ENCODE measurements around the gene DTX3. TPM values are rescaled to one million over a fixed set of nuclear protein-coding genes. Genes with fewer than 3 reads are reported as not detected.
A peak's percentile ranks its signal among the peaks of the same experiment; 100 is the strongest.
"Not testable (repeated sequence)": the region's sequence is repeated elsewhere in the genome, so short reads cannot be mapped to it uniquely, and the experiment has no call there.

Gene DTX3
- total RNA-seq, 1 donor from 2014 or later, result 27.3 TPM

- Histone ChIP-seq H3K36me3 (ENCODE audit: control insufficient read depth, insufficient read depth, low read length) (peaks cover 3% of the 10 kb centered on the region), H3K4me3 (ENCODE audit: low read depth, low read length) (no peak overlapping the region), H3K27me3 (ENCODE audit: control insufficient read depth, insufficient read depth, low read length) (no peaks in the 10 kb centered on the region)
- no peak for TF ChIP-seq CTCF (IDR thresholded peaks at IDR 0.05; ENCODE audit: insufficient read depth, low read length, poor library complexity, severe bottlenecking)
- DNase-seq (ENCODE audit: low read depth), result no peak
These were observed 19.5 kb upstream of the DTX3 start for GRCh38 chr12:57585156-57585555.

- peaks cover 3% of the 10 kb centered on the region for H3K36me3 ChIP-seq (ENCODE audit: control insufficient read depth, insufficient read depth, low read length)
- DNase-seq (ENCODE audit: low read depth), result no peak
- H3K27me3 ChIP-seq (ENCODE audit: control insufficient read depth, insufficient read depth, low read length), result no peaks in the 10 kb centered on the region
- TF ChIP-seq CTCF (IDR thresholded peaks at IDR 0.05; ENCODE audit: insufficient read depth, low read length, poor library complexity, severe bottlenecking), result no peak
- no peak overlapping the region for H3K4me3 ChIP-seq (ENCODE audit: low read depth, low read length)
These were observed 18.5 kb upstream of the DTX3 start for GRCh38 chr12:57586128-57586527.

GRCh38 chr12:57586832-57587429 is 17.7 kb upstream of the DTX3 start:
- TF ChIP-seq CTCF (IDR thresholded peaks at IDR 0.05; ENCODE audit: insufficient read depth, low read length, poor library complexity, severe bottlenecking), result no peak
- Histone ChIP-seq H3K36me3 (ENCODE audit: control insufficient read depth, insufficient read depth, low read length) (peaks cover 3% of the 10 kb centered on the region), H3K4me3 (ENCODE audit: low read depth, low read length) (no peak overlapping the region), H3K27me3 (ENCODE audit: control insufficient read depth, insufficient read depth, low read length) (no peaks in the 10 kb centered on the region)
- DNase-seq (ENCODE audit: low read depth), result no peak

GRCh38 chr12:57588951-57589610 is 15.5 kb upstream of the DTX3 start:
- DNase-seq (ENCODE audit: low read depth); H3K27me3 ChIP-seq (ENCODE audit: control insufficient read depth, insufficient read depth, low read length); H3K4me3 ChIP-seq (ENCODE audit: low read depth, low read length): not testable (repeated sequence)

GRCh38 chr12:57590479-57590863 is 14.2 kb upstream of the DTX3 start:
- no peak for TF ChIP-seq CTCF (IDR thresholded peaks at IDR 0.05; ENCODE audit: insufficient read depth, low read length, poor library complexity, severe bottlenecking)
- Histone ChIP-seq H3K36me3 (ENCODE audit: control insufficient read depth, insufficient read depth, low read length) (peaks cover under 1% of the 10 kb centered on the region), H3K27me3 (ENCODE audit: control insufficient read depth, insufficient read depth, low read length) (no peaks in the 10 kb centered on the region), H3K4me3 (ENCODE audit: low read depth, low read length) (peak overlapping the region; percentile 96)
- DNase-seq (ENCODE audit: low read depth), result no peak

More at GRCh38 chr12:57588951-57589610, 15.5 kb upstream of the DTX3 start:
- not testable (repeated sequence) for H3K36me3 ChIP-seq (ENCODE audit: control insufficient read depth, insufficient read depth, low read length)

GRCh38 chr12:57590864-57591781 is 13.5 kb upstream of the DTX3 start, which contains the start of gene PIP4K2C:
TSS of gene PIP4K2C (plus strand) at chr12:57591192. CDS start at chr12:57591290, 98 bp downstream.
- H3K36me3 ChIP-seq (ENCODE audit: control insufficient read depth, insufficient read depth, low read length), result no peaks in the 10 kb centered on the region
- peak within 1 kb of the TSS; percentile 96 for H3K4me3 ChIP-seq (ENCODE audit: low read depth, low read length)
- TF ChIP-seq CTCF (IDR thresholded peaks at IDR 0.05; ENCODE audit: insufficient read depth, low read length, poor library complexity, severe bottlenecking), result no peak
- peak; percentile 45 for DNase-seq (ENCODE audit: low read depth)
- no peaks in the 10 kb centered on the region for H3K27me3 ChIP-seq (ENCODE audit: control insufficient read depth, insufficient read depth, low read length)
